Embryonic facial prominence (tissue), 1 donor: Measurements from ENCODE around the gene DLG2.
"Not testable (repeated sequence)": the region's sequence is repeated elsewhere in the genome, so short reads cannot be mapped to it uniquely, and the experiment has no call there.

Experiments used
- DNase-seq: peaks from one replicate; pipeline ENCODE4 v3.0.0-alpha.2; 2016; ENCODE audit errors: extremely low spot score

The DLG2 gene

GRCh38 chr11:84902445-84902844 lies 724.7 kb downstream of the DLG2 start:
- no peak for DNase-seq

GRCh38 chr11:84901991-84902390 lies 725.2 kb downstream of the DLG2 start:
- no peak for DNase-seq

GRCh38 chr11:84899740-84900139 lies 727.4 kb downstream of the DLG2 start:
- no peak for DNase-seq

GRCh38 chr11:84899134-84899533 lies 728.0 kb downstream of the DLG2 start:
- DNase-seq = no peak

GRCh38 chr11:84894666-84895065 lies 732.5 kb downstream of the DLG2 start:
- no peak for DNase-seq

GRCh38 chr11:84890676-84891075 lies 736.5 kb downstream of the DLG2 start:
- DNase-seq = no peak

GRCh38 chr11:84889556-84889955 lies 737.6 kb downstream of the DLG2 start:
- DNase-seq = no peak

- no peak for DNase-seq
Measured at GRCh38 chr11:84887055-84887629, 740.0 kb downstream of the DLG2 start.

GRCh38 chr11:84886344-84886743 lies 740.8 kb downstream of the DLG2 start:
- DNase-seq = no peak

GRCh38 chr11:84884836-84885235 lies 742.3 kb downstream of the DLG2 start:
- no peak for DNase-seq

- no peak for DNase-seq
Measured at GRCh38 chr11:84882056-84882455, 745.1 kb downstream of the DLG2 start.

- DNase-seq = no peak
Measured at GRCh38 chr11:84871116-84871515, 756.0 kb downstream of the DLG2 start.

GRCh38 chr11:84870486-84870885 lies 756.7 kb downstream of the DLG2 start:
- DNase-seq = no peak

- no peak for DNase-seq
Measured at GRCh38 chr11:84866922-84867321, 760.2 kb downstream of the DLG2 start.

GRCh38 chr11:84865791-84866535 lies 761.2 kb downstream of the DLG2 start:
- DNase-seq = no peak

- DNase-seq = no peak
Measured at GRCh38 chr11:84865257-84865656, 761.9 kb downstream of the DLG2 start.

GRCh38 chr11:84857746-84858145 lies 769.4 kb downstream of the DLG2 start:
- no peak for DNase-seq

GRCh38 chr11:84855508-84856245 lies 771.5 kb downstream of the DLG2 start:
- no peak for DNase-seq

GRCh38 chr11:84854498-84854880 lies 772.7 kb downstream of the DLG2 start:
- DNase-seq = no peak

- no peak for DNase-seq
Measured at GRCh38 chr11:84853841-84854497, 773.2 kb downstream of the DLG2 start.

- DNase-seq = no peak
Measured at GRCh38 chr11:84847842-84848241, 779.3 kb downstream of the DLG2 start.

- not testable (repeated sequence) for DNase-seq
Measured at GRCh38 chr11:84840201-84840600, 786.9 kb downstream of the DLG2 start.
